Measurements from ENCODE around the gene COL23A1. TPM values are rescaled to one million over a fixed set of nuclear protein-coding genes. Genes with fewer than 3 reads are reported as not detected.

The COL23A1 gene
- total RNA-seq, 2 experiments from 2014 or later: 0.11 TPM; not detected in 1

GRCh38 chr5:178211095-178212048 lies 378.8 kb downstream of the COL23A1 start:
- ChIA-PET CTCF (interaction anchor here (1.1 to 1.7 kb wide), 2 partner anchors 13 to 24 kb away, joined by 3 read pairs; no protein-coding TSS in a partner anchor), POLR2A (interaction anchor here (0.5 to 16.9 kb wide), 8 partner anchors 9 to 553 kb away, joined by 3 to 431 read pairs (median 6); partner anchors contain the start of gene PHYKPL)
- intact Hi-C loops (cut with micrococcal nuclease): no loop called here
- Mint-ChIP-seq H3K27ac (peak overlapping the region; percentile 72), H3K4me3 (no peak overlapping the region), H3K4me1 (ENCODE audit: low read depth) (peaks cover 39% of the 10 kb centered on the region), H3K36me3 (ENCODE audit: low read depth) (peaks cover 84% of the 10 kb centered on the region), H3K27me3 (no peaks in the 10 kb centered on the region), H3K9me3 (no peaks in the 10 kb centered on the region)
- no peak for TF ChIP-seq CTCF (IDR thresholded peaks at IDR 0.05)
- DNase-seq (no peak), ATAC-seq (no peak)

GRCh38 chr5:178210686-178211085 lies 379.5 kb downstream of the COL23A1 start:
- CTCF ChIA-PET: interaction anchor here (1.1 to 1.7 kb wide), 2 partner anchors 14 to 24 kb away, joined by 3 read pairs; no protein-coding TSS in a partner anchor

GRCh38 chr5:178210073-178210535 lies 380.1 kb downstream of the COL23A1 start:
- H3K4me1 Mint-ChIP-seq (ENCODE audit: low read depth): peaks cover 39% of the 10 kb centered on the region
- TF ChIP-seq CTCF (IDR thresholded peaks at IDR 0.05): no peak
- CTCF ChIA-PET: no interaction called here

More at GRCh38 chr5:178210686-178211085, 379.5 kb downstream of the COL23A1 start:
- H3K27ac Mint-ChIP-seq: peak overlapping the region; percentile 49
- TF ChIP-seq CTCF (IDR thresholded peaks at IDR 0.05): no peak
- H3K36me3 Mint-ChIP-seq (ENCODE audit: low read depth): peaks cover 86% of the 10 kb centered on the region
- no peaks in the 10 kb centered on the region for H3K27me3 Mint-ChIP-seq
- ATAC-seq (no peak), DNase-seq (no peak)
- intact Hi-C loops (cut with micrococcal nuclease): no loop called here
- H3K9me3 Mint-ChIP-seq: no peaks in the 10 kb centered on the region
- H3K4me1 Mint-ChIP-seq (ENCODE audit: low read depth): peaks cover 42% of the 10 kb centered on the region
- no peak overlapping the region for H3K4me3 Mint-ChIP-seq
- POLR2A ChIA-PET: interaction anchor here (1.1 to 16.9 kb wide), 4 partner anchors 11 to 90 kb away, joined by 3 to 431 read pairs (median 6); partner anchors contain the start of gene PHYKPL

GRCh38 chr5:178209334-178210072 lies 380.7 kb downstream of the COL23A1 start:
- ChIA-PET CTCF (no interaction called here), POLR2A (interaction anchor here (0.9 to 16.9 kb wide), 5 partner anchors 12 to 78 kb away, joined by 3 to 431 read pairs (median 5); partner anchors contain the start of gene PHYKPL)
- intact Hi-C loops (cut with micrococcal nuclease): no loop called here
- peaks cover 79% of the 10 kb centered on the region for H3K36me3 Mint-ChIP-seq (ENCODE audit: low read depth)
- no peak overlapping the region for H3K4me3 Mint-ChIP-seq
- peaks cover 39% of the 10 kb centered on the region for H3K4me1 Mint-ChIP-seq (ENCODE audit: low read depth)
- no peak for TF ChIP-seq CTCF (IDR thresholded peaks at IDR 0.05)
- H3K9me3 Mint-ChIP-seq: no peaks in the 10 kb centered on the region
- peak overlapping the region; percentile 68 for H3K27ac Mint-ChIP-seq
- H3K27me3 Mint-ChIP-seq: no peaks in the 10 kb centered on the region
- ATAC-seq (no peak), DNase-seq (no peak)

More at GRCh38 chr5:178210073-178210535, 380.1 kb downstream of the COL23A1 start:
- ATAC-seq (no peak), DNase-seq (no peak)
- POLR2A ChIA-PET: interaction anchor here (0.9 to 16.9 kb wide), 4 partner anchors 12 to 79 kb away, joined by 3 to 431 read pairs (median 6); partner anchors contain the start of gene PHYKPL
- Mint-ChIP-seq H3K4me3 (no peak overlapping the region), H3K27me3 (no peaks in the 10 kb centered on the region), H3K36me3 (ENCODE audit: low read depth) (peaks cover 84% of the 10 kb centered on the region), H3K9me3 (no peaks in the 10 kb centered on the region), H3K27ac (peak overlapping the region; percentile 7)
- intact Hi-C loops (cut with micrococcal nuclease): no loop called here
